ENCODE results near the gene PFKL. TPM values are rescaled to one million over a fixed set of nuclear protein-coding genes. Genes with fewer than 3 reads are reported as not detected.

Gene PFKL
- total RNA-seq, 4 donors from 2014 or later, result 104 to 145 (median 136) TPM

DNA sequence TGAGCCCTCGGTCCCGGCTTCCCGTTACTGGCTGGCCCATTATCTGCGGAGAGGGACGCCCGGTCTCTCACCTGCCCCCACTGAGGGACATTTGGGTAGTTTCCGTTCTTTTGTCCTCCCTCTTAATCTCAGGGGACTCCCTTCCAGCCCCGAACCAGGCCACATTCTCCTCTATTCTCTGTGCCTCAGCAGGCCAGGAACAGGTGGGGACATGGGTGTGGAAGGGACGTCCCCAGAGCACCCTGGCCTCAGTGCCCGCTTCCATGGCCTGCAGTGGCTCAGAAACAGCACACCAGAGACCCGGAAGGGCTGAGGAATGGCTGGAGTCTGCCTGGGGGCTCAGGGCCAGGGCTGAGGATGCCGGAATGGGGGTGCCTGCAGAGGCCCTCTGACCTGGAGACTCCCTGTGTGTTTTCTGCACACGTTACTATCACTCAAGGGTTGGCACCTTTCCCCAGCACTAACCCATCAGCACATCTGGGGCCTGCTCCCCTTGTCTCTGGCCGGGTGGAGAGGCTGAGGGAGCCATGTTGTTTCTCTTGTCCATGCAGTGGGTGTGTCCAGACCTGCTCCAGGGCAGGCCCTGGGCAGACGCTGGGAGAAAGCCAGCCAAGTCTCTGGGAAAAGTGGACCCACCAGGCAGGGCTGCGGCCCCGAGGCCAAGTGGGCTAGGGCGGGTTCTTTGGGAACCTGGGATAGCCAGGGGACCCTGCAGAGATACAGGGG is 28.1 kb upstream of the PFKL start:
- intact Hi-C loops (cut with DNase I; ENCODE audit: low total_unique reads), result no loop called here
- no peak for TF ChIP-seq POLR2A (IDR thresholded peaks at IDR 0.05)
- TF ChIP-seq, protein P1, sequence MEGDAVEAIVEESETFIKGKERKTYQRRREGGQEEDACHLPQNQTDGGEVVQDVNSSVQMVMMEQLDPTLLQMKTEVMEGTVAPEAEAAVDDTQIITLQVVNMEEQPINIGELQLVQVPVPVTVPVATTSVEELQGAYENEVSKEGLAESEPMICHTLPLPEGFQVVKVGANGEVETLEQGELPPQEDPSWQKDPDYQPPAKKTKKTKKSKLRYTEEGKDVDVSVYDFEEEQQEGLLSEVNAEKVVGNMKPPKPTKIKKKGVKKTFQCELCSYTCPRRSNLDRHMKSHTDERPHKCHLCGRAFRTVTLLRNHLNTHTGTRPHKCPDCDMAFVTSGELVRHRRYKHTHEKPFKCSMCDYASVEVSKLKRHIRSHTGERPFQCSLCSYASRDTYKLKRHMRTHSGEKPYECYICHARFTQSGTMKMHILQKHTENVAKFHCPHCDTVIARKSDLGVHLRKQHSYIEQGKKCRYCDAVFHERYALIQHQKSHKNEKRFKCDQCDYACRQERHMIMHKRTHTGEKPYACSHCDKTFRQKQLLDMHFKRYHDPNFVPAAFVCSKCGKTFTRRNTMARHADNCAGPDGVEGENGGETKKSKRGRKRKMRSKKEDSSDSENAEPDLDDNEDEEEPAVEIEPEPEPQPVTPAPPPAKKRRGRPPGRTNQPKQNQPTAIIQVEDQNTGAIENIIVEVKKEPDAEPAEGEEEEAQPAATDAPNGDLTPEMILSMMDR (IDR thresholded peaks at IDR 0.05), result no peak
- WGBS, 2 donors, result 89 to 91% methylated on average over 16 to 18 of the region's 18 CpGs
- no peak for DNase-seq (ENCODE audit: low spot score in 2 of 2)
- no peak overlapping the region for H3K4me3 ChIP-seq (ENCODE audit: low read depth, poor library complexity, severe bottlenecking)

DNA sequence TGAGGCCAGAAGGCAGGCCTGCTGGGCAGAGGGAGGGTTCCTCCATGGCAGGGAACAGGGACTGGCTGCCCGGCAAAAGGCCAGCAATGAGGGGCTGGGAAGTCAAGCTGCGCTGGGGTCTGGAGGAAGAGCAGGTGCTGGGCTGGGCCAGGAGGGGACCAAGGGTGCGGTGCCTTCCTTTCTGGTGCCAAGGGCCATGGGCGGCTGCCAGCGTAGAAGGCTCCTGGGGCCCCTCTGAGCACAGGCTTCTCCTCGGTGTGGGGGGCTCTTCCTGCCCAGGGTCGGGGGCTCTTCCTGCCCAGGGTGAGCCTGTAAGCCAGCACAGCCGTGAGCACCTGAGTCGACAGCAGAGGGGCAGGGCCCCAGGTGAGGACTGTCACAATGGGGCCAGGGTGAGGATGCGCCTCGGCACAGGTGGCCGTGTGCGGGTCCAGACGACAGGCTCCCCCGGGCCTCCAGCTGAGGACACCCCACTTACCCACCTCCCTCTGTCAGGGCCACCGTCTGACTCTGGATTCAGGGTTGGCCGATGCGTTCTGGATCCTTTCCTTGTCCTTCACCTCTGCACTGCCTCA is 27.5 kb upstream of the PFKL start:
- H3K4me3 ChIP-seq (ENCODE audit: low read depth, poor library complexity, severe bottlenecking), result no peak overlapping the region
- TF ChIP-seq POLR2A (IDR thresholded peaks at IDR 0.05), result no peak
- TF ChIP-seq, protein P1 (IDR thresholded peaks at IDR 0.05), result no peak
- intact Hi-C loops (cut with DNase I; ENCODE audit: low total_unique reads), result no loop called here
- no peak for DNase-seq (ENCODE audit: low spot score in 2 of 2)
- WGBS, 2 donors, result 86% methylated on average over 17 to 18 of the region's 18 CpGs

DNA sequence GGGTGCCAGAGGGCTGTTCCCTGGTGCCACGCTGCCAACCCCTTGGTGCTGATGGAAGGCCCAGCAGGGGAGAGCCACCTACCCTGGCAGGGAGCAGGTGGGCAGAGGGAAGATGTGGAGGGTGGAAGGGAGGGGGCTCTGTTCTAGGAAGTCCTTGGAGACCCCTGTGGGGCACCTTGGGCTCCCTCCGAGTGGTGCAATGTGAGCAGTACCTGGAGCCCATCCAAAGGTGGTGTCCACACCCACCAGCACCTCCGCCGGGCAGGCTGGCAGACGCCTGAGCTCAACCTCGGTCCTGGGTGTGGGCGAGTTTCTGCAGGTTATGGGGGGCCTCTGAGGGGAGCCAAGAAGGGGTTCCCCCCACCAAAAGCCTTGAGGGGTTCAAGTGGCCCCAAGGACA is 26.8 kb upstream of the PFKL start:
- no peak overlapping the region for H3K4me3 ChIP-seq (ENCODE audit: low read depth, poor library complexity, severe bottlenecking)
- 22 to 75% methylated on average over 5 to 6 of the region's 7 CpGs for WGBS, 2 donors
- no peak for DNase-seq (ENCODE audit: low spot score in 2 of 2)
- no peak for TF ChIP-seq POLR2A (IDR thresholded peaks at IDR 0.05)
- TF ChIP-seq, protein P1 (IDR thresholded peaks at IDR 0.05), result no peak
- intact Hi-C loops (cut with DNase I; ENCODE audit: low total_unique reads), result no loop called here

DNA sequence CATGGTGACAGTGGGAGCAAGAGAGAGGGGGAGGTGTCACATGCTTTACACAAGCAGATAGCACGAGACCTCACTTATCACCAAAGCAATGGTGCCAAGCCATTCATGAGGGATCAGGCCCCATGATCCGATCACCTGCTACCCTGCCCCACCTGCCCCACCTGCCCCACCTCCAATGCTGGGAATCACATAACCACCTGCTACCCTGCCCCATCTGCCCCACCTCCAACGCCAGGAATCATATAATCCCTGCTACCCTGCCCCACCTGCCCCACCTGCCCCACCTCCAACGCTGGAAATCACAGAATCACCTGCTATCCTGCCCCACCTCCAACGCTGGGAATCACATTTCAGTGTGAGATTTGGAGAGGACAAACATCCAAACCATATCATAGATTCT is 24.8 kb upstream of the PFKL start:
- intact Hi-C loops (cut with DNase I; ENCODE audit: low total_unique reads), result no loop called here
- no peak for TF ChIP-seq POLR2A (IDR thresholded peaks at IDR 0.05)
- TF ChIP-seq, protein P1 (IDR thresholded peaks at IDR 0.05), result no peak
- WGBS, 2 donors, result 70 to 73% methylated on average over 5 of the region's 5 CpGs
- no peak for DNase-seq (ENCODE audit: low spot score in 2 of 2)
- H3K4me3 ChIP-seq (ENCODE audit: low read depth, poor library complexity, severe bottlenecking), result no peak overlapping the region

DNA sequence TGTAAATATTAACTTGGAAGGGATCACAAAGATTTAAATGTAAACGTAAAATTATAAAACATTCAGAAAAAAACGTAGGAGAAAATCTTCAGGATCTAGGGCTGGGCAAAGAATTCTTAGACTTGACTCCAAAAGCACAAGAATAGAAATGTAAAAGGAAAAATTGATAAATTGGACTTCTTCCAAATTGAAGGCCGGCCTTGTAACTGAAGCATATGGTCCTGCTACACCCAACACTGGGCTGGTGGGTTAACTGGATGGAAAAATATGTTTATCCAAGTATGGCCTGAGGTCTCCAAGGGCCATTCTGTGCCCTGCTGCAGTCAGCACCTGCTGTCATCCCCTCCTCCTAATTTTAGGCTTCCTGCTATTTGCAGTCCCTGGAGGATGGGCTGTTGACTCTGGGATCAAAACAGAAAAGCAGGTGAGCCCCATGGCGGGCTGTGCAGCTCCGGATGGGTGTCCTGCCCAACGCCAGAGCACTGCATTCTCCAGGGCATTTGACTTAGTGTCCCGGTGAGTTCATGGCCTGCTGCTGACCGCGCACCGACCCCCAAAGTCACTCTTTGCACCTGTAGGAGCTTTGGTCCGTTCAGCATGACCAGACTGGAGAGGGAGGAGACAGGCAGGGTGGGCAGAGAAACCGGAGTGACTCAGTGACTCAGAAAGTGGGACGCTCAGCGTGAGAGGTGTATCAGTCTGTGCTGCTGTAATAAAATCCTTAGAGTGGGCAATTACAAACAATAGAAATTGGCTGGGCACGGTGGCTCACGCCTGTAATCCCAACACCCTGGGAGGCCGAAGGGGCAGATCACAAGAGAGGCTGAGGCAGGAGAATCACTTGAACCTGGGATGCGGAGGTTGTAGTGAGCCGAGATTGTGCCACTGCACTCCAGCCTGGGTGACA is 20.2 kb upstream of the PFKL start:
- no peak overlapping the region for H3K4me3 ChIP-seq (ENCODE audit: low read depth, poor library complexity, severe bottlenecking)
- DNase-seq (ENCODE audit: low spot score in 2 of 2), result no peak
- intact Hi-C loops (cut with DNase I; ENCODE audit: low total_unique reads), result no loop called here
- 84 to 92% methylated on average over 19 of the region's 19 CpGs for WGBS, 2 donors
- TF ChIP-seq POLR2A (IDR thresholded peaks at IDR 0.05), result no peak
- TF ChIP-seq, protein P1 (IDR thresholded peaks at IDR 0.05), result no peak

Data from lower leg skin (tissue), 4 donors.